Activated CD8-positive, alpha-beta memory T cell treated with anti-CD3 and anti-CD28 coated beads for 1 hour (primary cell): ENCODE data around the gene CCDC196.
"Not testable (repeated sequence)": the region's sequence is repeated elsewhere in the genome, so short reads cannot be mapped to it uniquely, and the experiment has no call there.

ENCODE experiments used
- DNase-seq, 2 donors: peaks; one replicate each; pipeline ENCODE4 v3.0.0-alpha.2; 2020; ENCODE audit warnings: low read depth in 1 of 2; ENCODE audit errors: extremely low read depth in 1 of 2

The CCDC196 gene

DNA sequence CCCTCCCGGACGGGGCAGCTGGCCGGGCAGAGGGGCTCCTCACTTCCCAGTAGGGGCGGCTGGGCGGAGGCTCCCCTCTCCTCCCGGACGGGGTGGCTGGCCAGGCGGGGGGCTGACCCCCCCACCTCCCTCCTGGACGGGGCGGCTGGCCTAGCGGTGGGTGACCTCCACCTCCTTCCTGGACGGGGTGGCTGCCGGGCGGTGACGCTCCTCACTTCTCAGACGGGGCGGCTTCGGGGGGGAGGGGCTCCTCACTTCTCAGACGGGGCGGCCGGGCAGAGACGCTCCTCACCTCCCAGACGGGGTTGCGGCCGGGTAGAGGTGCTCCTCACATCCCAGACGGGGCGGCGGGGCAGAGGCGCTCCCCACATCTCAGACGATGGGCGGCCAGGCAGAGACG, 59.6 kb downstream of the CCDC196 start:
- not testable (repeated sequence) for DNase-seq
